ENCODE data around the gene SNRPA.

SNRPA gene

GRCh38 chr19:40750874-40751537 lies at the start of gene SNRPA:
SNRPA (plus strand) TSS chr19:40751203; CDS start chr19:40751409, 206 bp downstream.
- peak; percentile 93 for DNase-seq

GRCh38 chr19:40701758-40702157 lies 49.2 kb upstream of the SNRPA start:
- DNase-seq: no peak

GRCh38 chr19:40702337-40703012 lies 48.5 kb upstream of the SNRPA start:
- no peak for DNase-seq

- no peak for DNase-seq
These were observed 47.8 kb upstream of the SNRPA start for GRCh38 chr19:40703029-40703755.

GRCh38 chr19:40704491-40705361 lies 46.3 kb upstream of the SNRPA start:
- no peak for DNase-seq

GRCh38 chr19:40705362-40705651 lies 45.7 kb upstream of the SNRPA start:
- no peak for DNase-seq

GRCh38 chr19:40705950-40706619 lies 44.9 kb upstream of the SNRPA start:
- DNase-seq: no peak

GRCh38 chr19:40707615-40708014 lies 43.4 kb upstream of the SNRPA start:
- no peak for DNase-seq

GRCh38 chr19:40709817-40710216 lies 41.2 kb upstream of the SNRPA start:
- DNase-seq: no peak

- DNase-seq: no peak
These were observed 37.1 kb upstream of the SNRPA start for GRCh38 chr19:40713939-40714338.

GRCh38 chr19:40714441-40715299 lies 36.3 kb upstream of the SNRPA start:
- DNase-seq: peak; percentile 87

- peak; percentile 74 for DNase-seq
These were observed 34.9 kb upstream of the SNRPA start for GRCh38 chr19:40716031-40716481.

GRCh38 chr19:40716482-40717324 lies 34.3 kb upstream of the SNRPA start, which contains the start of the genes COQ8B and ITPKC:
COQ8B (minus strand) TSS chr19:40716886; CDS start chr19:40714632, 2,254 bp downstream.
ITPKC (plus strand) TSS chr19:40717112; CDS start chr19:40717136, 24 bp downstream.
- peak; percentile 100 for DNase-seq

GRCh38 chr19:40717325-40717879 lies 33.6 kb upstream of the SNRPA start:
- DNase-seq: no peak

- DNase-seq: peak; percentile 2
These were observed 32.9 kb upstream of the SNRPA start for GRCh38 chr19:40717880-40718773.

GRCh38 chr19:40718774-40719391 lies 32.1 kb upstream of the SNRPA start:
- DNase-seq: no peak

GRCh38 chr19:40719414-40719894 lies 31.5 kb upstream of the SNRPA start:
- DNase-seq: no peak

GRCh38 chr19:40721140-40721486 lies 29.9 kb upstream of the SNRPA start:
- DNase-seq: no peak
